ENCODE measurements around the gene QPCT. TPM values are rescaled to one million over a fixed set of nuclear protein-coding genes. Genes with fewer than 3 reads are reported as not detected.
"Not testable (repeated sequence)": the region's sequence is repeated elsewhere in the genome, so short reads cannot be mapped to it uniquely, and the experiment has no call there.

The QPCT gene
- polyA plus RNA-seq, 1 donor: 9.1 TPM

GRCh38 chr2:37372000-37372399 lies 27.6 kb downstream of the QPCT start:
- no peaks in the 10 kb centered on the region for H3K9me3 ChIP-seq (ENCODE audit: control insufficient read depth, low read depth, low read length)
- no peaks in the 10 kb centered on the region for H3K27me3 ChIP-seq (ENCODE audit: control insufficient read depth, insufficient read depth, low read length)
- no peak overlapping the region for H3K27ac ChIP-seq (ENCODE audit: low read length)
- no peaks in the 10 kb centered on the region for H3K36me3 ChIP-seq (ENCODE audit: control insufficient read depth, insufficient read depth, low read length)
- H3K4me1 ChIP-seq (ENCODE audit: control insufficient read depth, insufficient read depth, low read length): no peaks in the 10 kb centered on the region
- H3K4me3 ChIP-seq (ENCODE audit: low read length): no peak overlapping the region
- DNase-seq: no peak

- DNase-seq: no peak
- 85% methylated on average over 3 of the region's 8 CpGs for WGBS (ENCODE audit: insufficient coverage, low lambda C conversion rate)
- no peak overlapping the region for H3K27ac ChIP-seq (ENCODE audit: low read length)
- H3K36me3 ChIP-seq (ENCODE audit: control insufficient read depth, insufficient read depth, low read length): no peaks in the 10 kb centered on the region
- no peaks in the 10 kb centered on the region for H3K4me1 ChIP-seq (ENCODE audit: control insufficient read depth, insufficient read depth, low read length)
- no peaks in the 10 kb centered on the region for H3K27me3 ChIP-seq (ENCODE audit: control insufficient read depth, insufficient read depth, low read length)
- no peak overlapping the region for H3K4me3 ChIP-seq (ENCODE audit: low read length)
- no peaks in the 10 kb centered on the region for H3K9me3 ChIP-seq (ENCODE audit: control insufficient read depth, low read depth, low read length)
These were observed 31.4 kb downstream of the QPCT start for GRCh38 chr2:37375741-37376288.

- no peaks in the 10 kb centered on the region for H3K4me1 ChIP-seq (ENCODE audit: control insufficient read depth, insufficient read depth, low read length)
- 76% methylated on average over 9 of the region's 9 CpGs for WGBS (ENCODE audit: insufficient coverage, low lambda C conversion rate)
- H3K27ac ChIP-seq (ENCODE audit: low read length): no peak overlapping the region
These were observed 32.2 kb downstream of the QPCT start for GRCh38 chr2:37376421-37377186.

GRCh38 chr2:37377187-37377532 lies 32.7 kb downstream of the QPCT start:
- DNase-seq: no peak
- Histone ChIP-seq H3K27me3 (ENCODE audit: control insufficient read depth, insufficient read depth, low read length) (no peaks in the 10 kb centered on the region), H3K36me3 (ENCODE audit: control insufficient read depth, insufficient read depth, low read length) (no peaks in the 10 kb centered on the region), H3K4me3 (ENCODE audit: low read length) (no peak overlapping the region), H3K9me3 (ENCODE audit: control insufficient read depth, low read depth, low read length) (no peaks in the 10 kb centered on the region), H3K27ac (ENCODE audit: low read length) (no peak overlapping the region), H3K4me1 (ENCODE audit: control insufficient read depth, insufficient read depth, low read length) (no peaks in the 10 kb centered on the region)
- WGBS (ENCODE audit: insufficient coverage, low lambda C conversion rate): 80% methylated on average over 2 of the region's 3 CpGs

More at GRCh38 chr2:37376421-37377186, 32.2 kb downstream of the QPCT start:
- Histone ChIP-seq H3K4me3 (ENCODE audit: low read length) (no peak overlapping the region), H3K9me3 (ENCODE audit: control insufficient read depth, low read depth, low read length) (no peaks in the 10 kb centered on the region), H3K36me3 (ENCODE audit: control insufficient read depth, insufficient read depth, low read length) (no peaks in the 10 kb centered on the region), H3K27me3 (ENCODE audit: control insufficient read depth, insufficient read depth, low read length) (no peaks in the 10 kb centered on the region)
- DNase-seq: no peak

GRCh38 chr2:37378411-37378810 lies 34.0 kb downstream of the QPCT start:
- no peaks in the 10 kb centered on the region for H3K9me3 ChIP-seq (ENCODE audit: control insufficient read depth, low read depth, low read length)
- H3K36me3 ChIP-seq (ENCODE audit: control insufficient read depth, insufficient read depth, low read length): no peaks in the 10 kb centered on the region
- no peak for DNase-seq
- H3K4me1 ChIP-seq (ENCODE audit: control insufficient read depth, insufficient read depth, low read length): no peaks in the 10 kb centered on the region
- H3K4me3 ChIP-seq (ENCODE audit: low read length): no peak overlapping the region
- no peak overlapping the region for H3K27ac ChIP-seq (ENCODE audit: low read length)
- WGBS (ENCODE audit: insufficient coverage, low lambda C conversion rate): 90% methylated on average over 2 of the region's 7 CpGs
- H3K27me3 ChIP-seq (ENCODE audit: control insufficient read depth, insufficient read depth, low read length): no peaks in the 10 kb centered on the region

GRCh38 chr2:37379881-37380296 lies 35.5 kb downstream of the QPCT start:
- Histone ChIP-seq H3K27me3 (ENCODE audit: control insufficient read depth, insufficient read depth, low read length) (no peaks in the 10 kb centered on the region), H3K27ac (ENCODE audit: low read length) (no peak overlapping the region), H3K4me3 (ENCODE audit: low read length) (no peak overlapping the region), H3K36me3 (ENCODE audit: control insufficient read depth, insufficient read depth, low read length) (no peaks in the 10 kb centered on the region), H3K4me1 (ENCODE audit: control insufficient read depth, insufficient read depth, low read length) (no peaks in the 10 kb centered on the region), H3K9me3 (ENCODE audit: control insufficient read depth, low read depth, low read length) (no peaks in the 10 kb centered on the region)
- no CpG with 5 or more reads among the region's 5 CpGs for WGBS (ENCODE audit: insufficient coverage, low lambda C conversion rate)
- DNase-seq: no peak

- not testable (repeated sequence) for H3K27ac ChIP-seq (ENCODE audit: low read length); H3K9me3 ChIP-seq (ENCODE audit: control insufficient read depth, low read depth, low read length); H3K27me3 ChIP-seq (ENCODE audit: control insufficient read depth, insufficient read depth, low read length); H3K4me3 ChIP-seq (ENCODE audit: low read length); H3K4me1 ChIP-seq (ENCODE audit: control insufficient read depth, insufficient read depth, low read length); DNase-seq; H3K36me3 ChIP-seq (ENCODE audit: control insufficient read depth, insufficient read depth, low read length)
- 100% methylated on average over 1 of the region's 4 CpGs for WGBS (ENCODE audit: insufficient coverage, low lambda C conversion rate)
These were observed 36.4 kb downstream of the QPCT start for GRCh38 chr2:37380787-37381186.

- H3K4me3 ChIP-seq (ENCODE audit: low read length); H3K4me1 ChIP-seq (ENCODE audit: control insufficient read depth, insufficient read depth, low read length); DNase-seq; H3K27ac ChIP-seq (ENCODE audit: low read length); H3K36me3 ChIP-seq (ENCODE audit: control insufficient read depth, insufficient read depth, low read length); H3K9me3 ChIP-seq (ENCODE audit: control insufficient read depth, low read depth, low read length); H3K27me3 ChIP-seq (ENCODE audit: control insufficient read depth, insufficient read depth, low read length): not testable (repeated sequence)
- WGBS (ENCODE audit: insufficient coverage, low lambda C conversion rate): no CpG with 5 or more reads among the region's 4 CpGs
These were observed 39.8 kb downstream of the QPCT start for GRCh38 chr2:37384261-37384660.

GRCh38 chr2:37387148-37387835 lies 42.9 kb downstream of the QPCT start:
- H3K4me1 ChIP-seq (ENCODE audit: control insufficient read depth, insufficient read depth, low read length): no peaks in the 10 kb centered on the region

GRCh38 chr2:37388074-37388473 lies 43.6 kb downstream of the QPCT start:
- DNase-seq: no peak
- H3K4me1 ChIP-seq (ENCODE audit: control insufficient read depth, insufficient read depth, low read length): no peaks in the 10 kb centered on the region
- no peaks in the 10 kb centered on the region for H3K36me3 ChIP-seq (ENCODE audit: control insufficient read depth, insufficient read depth, low read length)
- H3K9me3 ChIP-seq (ENCODE audit: control insufficient read depth, low read depth, low read length): no peaks in the 10 kb centered on the region
- no peaks in the 10 kb centered on the region for H3K27me3 ChIP-seq (ENCODE audit: control insufficient read depth, insufficient read depth, low read length)
- no peak overlapping the region for H3K27ac ChIP-seq (ENCODE audit: low read length)
- H3K4me3 ChIP-seq (ENCODE audit: low read length): no peak overlapping the region
- no CpG with 5 or more reads among the region's 2 CpGs for WGBS (ENCODE audit: insufficient coverage, low lambda C conversion rate)

More at GRCh38 chr2:37387148-37387835, 42.9 kb downstream of the QPCT start:
- Histone ChIP-seq H3K27ac (ENCODE audit: low read length) (no peak overlapping the region), H3K27me3 (ENCODE audit: control insufficient read depth, insufficient read depth, low read length) (no peaks in the 10 kb centered on the region), H3K9me3 (ENCODE audit: control insufficient read depth, low read depth, low read length) (no peaks in the 10 kb centered on the region), H3K36me3 (ENCODE audit: control insufficient read depth, insufficient read depth, low read length) (no peaks in the 10 kb centered on the region), H3K4me3 (ENCODE audit: low read length) (no peak overlapping the region)
- WGBS (ENCODE audit: insufficient coverage, low lambda C conversion rate): no CpG with 5 or more reads among the region's 5 CpGs
- no peak for DNase-seq
